HL-60/S4 (cell line): Measurements from ENCODE around the gene PCCB.
"Not testable (repeated sequence)": the region's sequence is repeated elsewhere in the genome, so short reads cannot be mapped to it uniquely, and the experiment has no call there.

Experiments
- in situ Hi-C: fragments of 300-500 bp; cut with MboI; formaldehyde crosslinking; loops from 2 replicates; pipeline ENCODE4 v1.14.3; 2022; ENCODE audit warnings: low sequenced_read_pairs

Gene PCCB

DNA sequence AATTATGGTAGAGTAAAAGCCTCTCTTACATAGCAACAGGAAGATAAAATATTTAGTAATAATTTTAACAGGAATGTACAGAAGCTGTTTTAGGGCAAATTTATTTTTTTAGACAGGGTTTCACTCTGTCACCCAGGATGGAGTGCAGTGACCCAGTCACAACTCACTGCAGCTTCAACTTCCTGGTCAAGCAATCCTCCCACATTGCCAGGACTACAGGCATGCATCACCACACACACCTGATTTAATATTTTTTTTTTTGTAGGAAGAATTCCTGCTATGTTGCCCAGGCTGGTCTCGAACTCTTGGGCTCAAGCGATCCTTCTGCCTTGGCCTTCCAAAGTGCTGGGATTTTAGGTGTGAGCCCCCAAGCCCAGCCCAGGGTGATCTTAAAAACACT, 61.1 kb downstream of the PCCB start:
- in situ Hi-C loops = no loop called here

DNA sequence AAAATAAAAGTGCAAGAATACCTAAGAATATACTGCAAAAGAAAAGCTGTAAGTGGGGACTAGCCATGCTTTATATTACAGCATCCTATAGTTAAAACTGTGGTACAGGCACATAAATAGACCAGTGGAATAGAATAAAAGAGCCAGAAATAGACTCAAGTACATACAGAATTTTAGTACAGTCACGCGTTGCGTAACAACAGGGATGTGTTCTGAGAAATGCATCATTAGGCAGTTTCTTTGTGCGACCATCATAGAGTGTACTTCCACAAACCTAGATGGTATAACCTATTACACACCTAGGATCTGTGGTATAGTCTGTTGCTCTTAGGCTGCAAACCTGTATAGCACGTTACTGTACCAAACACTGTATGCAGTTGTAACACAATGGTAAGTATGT, 61.8 kb downstream of the PCCB start:
- in situ Hi-C loops = no loop called here

DNA sequence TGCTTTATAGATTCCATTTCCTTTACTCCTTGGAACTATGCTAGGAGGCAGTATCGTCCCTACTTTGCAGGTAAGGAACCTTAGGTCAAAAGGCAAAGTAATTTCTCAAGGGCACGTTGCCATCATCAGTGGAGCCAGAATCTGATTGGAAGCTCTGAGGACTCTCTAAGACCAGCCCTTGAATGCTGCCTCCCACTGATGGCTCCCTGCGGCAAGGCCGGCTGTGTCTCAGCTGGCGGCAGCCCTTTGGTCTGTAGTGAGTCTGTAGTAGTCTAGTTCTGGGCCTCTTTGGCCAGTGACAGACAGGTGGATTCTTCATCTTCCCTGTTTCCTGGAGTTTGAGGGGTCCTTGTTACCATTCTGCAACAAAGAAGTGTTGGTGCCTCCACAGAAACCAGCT, 76.2 kb downstream of the PCCB start:
- in situ Hi-C loops = no loop called here

DNA sequence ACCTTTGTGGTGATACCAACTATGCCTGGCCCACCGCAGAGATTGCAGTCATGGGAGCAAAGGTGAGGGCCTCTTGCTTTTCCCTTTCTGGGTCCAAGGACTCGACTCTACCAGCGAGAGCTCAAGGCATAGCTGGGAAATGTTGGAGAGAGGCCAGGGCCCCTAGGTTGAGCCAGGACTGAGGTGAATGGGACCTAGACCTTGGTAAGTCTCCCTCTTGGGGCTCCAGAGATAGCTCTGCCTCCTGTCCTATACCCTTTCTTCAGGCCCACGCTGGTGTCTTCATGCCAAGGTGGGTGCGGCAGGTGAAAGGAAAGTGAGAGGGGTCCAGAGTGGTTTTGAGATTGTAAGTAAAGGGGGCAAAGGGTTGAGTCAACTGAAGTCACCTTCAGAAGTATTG, 77.5 kb downstream of the PCCB start:
- in situ Hi-C loops = no loop called here

DNA sequence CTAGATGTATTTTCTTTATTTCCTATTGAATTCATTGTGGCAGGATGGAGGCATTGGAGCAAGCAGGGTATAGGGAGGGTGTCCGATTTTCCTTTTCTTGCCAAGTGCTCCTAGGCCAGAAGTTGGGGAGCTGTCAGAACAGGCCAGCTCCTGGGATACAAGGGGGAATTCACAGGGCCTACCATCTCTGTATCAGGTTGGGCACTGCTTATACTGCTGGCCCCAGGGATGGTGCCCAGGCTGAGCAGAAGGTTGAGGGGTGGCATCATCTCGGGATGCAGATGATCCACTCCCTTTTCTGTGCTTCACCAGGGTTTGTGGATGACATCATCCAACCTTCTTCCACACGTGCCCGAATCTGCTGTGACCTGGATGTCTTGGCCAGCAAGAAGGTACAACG, 79.5 kb downstream of the PCCB start:
- in situ Hi-C loops = no loop called here

DNA sequence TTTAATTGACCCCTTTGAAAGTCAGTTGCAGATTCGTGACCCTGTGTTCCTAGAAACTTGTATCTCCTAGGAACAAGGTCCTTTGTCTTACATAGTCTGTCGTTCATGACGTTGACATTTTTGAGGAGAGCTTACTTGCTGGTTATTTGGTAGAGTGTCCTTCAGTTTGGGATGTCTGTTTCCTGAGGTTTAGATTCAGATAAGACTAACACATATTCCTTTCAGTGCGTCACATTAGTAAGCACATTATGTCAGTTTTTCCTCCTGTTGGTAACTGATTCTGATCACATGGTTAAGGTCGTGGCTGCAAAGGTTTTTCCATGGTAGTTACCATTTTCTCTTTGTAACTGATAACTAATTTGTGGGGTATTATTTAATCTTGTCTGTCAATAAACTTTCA, 80.8 kb downstream of the PCCB start:
- in situ Hi-C loops = no loop called here

DNA sequence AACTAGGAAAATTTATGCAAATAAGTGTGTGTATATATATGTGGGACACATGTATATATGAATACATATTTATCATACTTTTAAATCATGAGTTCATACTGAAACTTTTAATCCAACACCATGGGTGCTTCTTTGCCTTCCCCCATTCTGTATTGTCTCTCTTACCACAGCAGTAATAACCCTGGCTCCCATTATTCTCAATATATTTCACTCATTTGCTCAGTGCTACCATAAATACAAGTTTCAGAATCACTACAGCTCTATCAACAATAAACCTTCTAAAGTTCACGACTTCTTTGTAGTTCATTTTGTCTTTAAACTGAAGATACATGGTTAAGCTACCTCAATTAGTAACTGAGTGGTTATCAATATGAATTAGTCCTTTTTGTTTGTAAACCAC, 82.2 kb downstream of the PCCB start:
- in situ Hi-C loops = no loop called here

DNA sequence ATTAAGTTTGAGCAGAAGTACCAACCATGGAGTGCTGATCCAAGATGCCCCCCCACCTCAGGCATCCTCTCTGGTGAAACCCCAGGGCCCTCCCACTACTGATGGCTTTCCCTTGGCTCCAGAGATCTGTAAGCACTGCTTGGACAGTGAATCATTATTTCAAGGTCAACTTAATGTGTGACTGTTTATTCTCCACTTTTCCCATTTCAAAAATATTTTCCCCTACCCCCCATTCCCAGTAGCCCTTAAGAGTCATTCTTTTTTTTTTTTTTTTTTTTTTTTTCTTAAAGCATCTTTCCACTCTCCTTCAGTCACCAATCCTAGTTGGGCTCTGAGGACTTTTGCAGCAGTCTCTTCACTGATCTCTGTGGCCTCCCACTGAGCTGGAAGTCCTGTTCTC, 82.6 kb downstream of the PCCB start:
- in situ Hi-C loops = no loop called here

DNA sequence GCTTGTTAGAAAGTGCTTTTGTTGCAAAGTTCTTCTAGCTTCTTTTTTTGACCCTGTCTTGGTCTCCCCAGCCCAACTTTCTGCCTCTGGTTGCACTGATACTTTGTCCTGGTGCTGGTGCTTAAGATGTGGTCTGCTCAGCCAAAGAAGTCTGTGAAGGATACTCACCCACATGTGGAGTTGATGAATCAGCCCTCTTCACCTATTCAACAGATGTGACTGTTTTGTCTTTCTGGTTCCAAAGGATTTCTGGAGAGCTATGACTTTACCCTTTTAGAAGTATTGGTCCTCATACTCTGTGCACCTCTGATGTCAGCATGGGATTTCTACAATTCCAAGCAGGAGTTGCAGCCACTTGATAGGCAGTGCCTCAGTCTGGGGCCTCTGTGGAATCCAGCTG, 84.1 kb downstream of the PCCB start:
- in situ Hi-C loops = no loop called here

DNA sequence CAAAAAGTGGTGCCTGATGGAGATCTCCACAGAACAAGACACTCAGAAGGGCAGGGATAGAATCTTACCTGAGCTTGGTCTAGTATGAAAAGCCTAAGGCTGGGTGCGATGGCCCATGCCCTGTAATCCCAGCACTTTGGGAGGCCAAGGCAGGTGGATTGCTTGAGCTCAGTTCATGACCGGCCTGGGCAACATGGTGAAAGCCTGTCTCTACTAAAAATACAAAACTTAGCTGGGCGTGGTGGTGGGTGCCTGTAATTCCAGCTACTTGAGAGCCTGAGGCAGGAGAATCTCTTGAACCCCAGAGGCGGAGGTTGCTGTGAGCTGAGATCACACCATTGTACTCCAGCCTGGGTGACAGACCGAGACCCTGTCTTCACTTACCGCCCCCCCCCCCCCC, 84.6 kb downstream of the PCCB start:
- in situ Hi-C loops = not testable (repeated sequence)

DNA sequence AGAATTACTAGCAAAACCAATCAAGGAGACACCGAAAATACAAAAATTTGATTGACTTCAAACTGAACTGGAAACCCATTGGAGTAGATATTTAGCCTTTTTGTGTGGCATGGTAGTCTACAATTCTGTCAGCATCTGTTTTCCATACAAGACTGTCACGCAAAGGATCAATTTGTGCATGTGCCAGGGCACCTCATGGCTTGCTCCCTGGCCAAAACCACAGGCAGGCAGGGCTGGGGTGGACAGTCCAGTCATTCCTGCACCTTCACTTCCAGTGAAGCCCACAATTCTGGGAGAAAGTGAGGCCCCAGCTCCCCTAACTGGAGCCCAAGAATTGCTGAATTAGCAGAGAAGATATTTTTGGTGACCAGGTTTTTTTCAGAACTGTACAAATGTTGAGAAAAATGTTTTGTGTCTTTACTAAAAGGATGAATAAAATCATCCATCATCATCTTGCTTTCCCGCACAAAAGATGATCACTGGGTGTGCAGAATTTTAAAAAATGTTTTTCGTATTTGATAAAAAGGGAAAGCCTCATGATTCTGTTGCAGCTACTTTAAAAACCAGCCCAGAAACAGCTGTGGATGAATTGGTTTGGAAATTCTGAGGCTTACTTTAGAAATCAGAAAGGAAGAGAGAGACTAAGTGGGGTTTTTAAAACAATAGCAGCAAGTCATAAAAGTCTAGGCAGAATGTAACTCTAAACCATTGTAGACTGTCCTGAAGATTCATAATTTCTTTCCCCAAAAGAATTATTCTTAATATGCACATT, 86.4 kb downstream of the PCCB start:
- in situ Hi-C loops = no loop called here

DNA sequence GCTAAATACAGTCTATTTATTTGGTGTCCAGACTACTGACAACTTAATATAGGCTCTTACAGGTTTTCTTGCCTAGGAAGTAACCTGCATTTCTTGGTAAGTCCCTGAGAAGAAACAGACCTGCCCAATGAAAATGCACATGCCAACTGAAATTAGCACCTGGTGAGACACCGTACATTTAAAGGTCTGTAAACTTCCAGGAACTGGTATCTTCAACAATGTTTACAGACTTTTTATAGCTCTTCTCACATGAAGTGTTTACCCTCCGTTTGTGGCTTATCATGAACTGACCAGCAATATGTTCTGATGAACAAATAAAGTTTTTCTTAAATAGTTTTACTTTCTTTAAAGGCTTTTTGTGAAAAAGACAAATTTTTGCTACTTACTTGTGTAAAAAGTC, 93.3 kb downstream of the PCCB start:
- in situ Hi-C loops = no loop called here

DNA sequence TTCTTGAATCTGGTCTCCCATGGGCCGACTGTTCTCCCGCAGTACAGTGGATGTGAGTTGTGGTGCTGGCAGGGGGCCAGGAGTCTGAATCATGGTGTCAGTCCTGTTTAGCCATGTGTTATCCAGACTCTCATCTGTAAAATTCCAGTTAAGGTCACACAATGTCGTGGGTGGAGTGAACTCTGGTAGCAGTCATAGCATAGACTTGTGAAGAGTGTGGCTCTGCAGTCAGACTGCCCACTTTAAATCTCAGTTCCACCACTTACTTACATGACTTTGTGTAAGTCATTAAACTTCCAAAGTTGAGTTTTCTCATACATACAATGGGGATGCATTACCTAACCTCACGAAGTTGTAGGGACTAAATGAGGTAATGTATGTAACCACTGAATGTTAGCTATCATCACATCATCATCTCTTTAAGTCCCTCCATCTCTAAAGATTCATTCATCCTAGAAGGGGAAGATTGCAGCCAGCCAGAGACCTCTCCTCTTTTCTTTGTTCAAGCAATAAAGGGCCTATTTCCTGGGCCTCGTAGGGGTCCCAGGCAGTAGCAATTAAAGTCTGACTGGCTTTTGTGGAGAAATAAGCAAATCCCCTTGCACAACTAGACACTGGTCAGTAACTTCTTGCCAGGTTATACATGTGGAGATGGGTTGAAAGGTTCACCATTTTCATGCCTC, 93.9 kb downstream of the PCCB start:
- in situ Hi-C loops = no loop called here

DNA sequence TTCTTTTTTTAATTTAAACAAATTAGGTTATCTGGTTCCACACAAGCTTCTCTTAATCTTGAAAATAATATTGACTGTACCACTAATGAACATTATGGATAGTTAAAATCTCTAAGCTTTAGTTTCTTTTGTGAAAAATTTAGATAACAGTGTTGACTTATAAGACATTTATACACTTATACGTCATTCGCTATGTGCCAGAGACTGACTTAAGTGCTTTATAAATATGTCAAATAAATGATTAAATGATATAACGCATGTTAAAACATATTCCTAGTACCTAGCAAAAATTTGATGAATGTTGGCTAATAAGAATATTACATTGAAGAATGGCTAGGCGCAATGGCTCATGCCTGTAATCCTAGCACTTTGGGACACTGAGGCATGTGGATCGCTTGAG, 96.3 kb downstream of the PCCB start:
- in situ Hi-C loops = no loop called here

DNA sequence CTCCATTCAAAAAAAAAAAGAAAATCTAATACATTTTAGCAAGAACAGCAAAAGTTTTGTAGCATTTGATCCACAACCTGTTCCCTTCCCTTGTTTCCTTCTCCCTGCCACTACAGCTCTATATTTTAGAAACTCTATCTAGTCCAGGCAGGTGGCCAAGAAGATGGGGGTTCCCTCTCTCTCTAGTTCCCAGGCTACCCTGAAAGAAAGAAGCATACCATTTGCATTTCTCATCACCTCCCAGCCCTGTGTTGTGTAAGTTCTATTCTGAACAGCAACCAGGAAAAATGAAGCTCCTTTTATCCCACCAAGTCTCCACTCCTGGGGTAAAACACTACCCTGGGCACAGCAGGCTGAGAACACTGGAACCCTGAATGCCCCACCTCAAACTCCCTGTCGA, 100.0 kb downstream of the PCCB start:
- in situ Hi-C loops = no loop called here

DNA sequence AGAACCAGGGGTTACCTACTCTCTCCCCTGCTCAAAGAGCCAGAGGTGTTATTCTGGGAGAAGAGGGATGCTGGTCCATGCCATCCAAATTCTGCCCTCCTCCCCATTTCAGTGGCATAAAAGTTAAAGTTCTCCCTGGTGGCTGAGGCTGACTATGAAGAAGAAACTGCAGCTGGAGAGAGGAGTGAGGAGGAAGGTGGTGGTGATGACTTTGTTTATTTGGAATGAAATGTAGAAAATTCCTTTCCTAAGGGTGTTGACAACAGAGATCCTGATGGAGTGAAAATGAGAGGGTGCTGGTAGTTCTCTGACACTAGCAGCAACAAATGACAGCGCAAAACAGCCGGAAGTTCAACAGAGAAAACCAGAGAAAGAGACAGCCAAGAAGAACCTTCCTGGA, 100.4 kb downstream of the PCCB start:
- in situ Hi-C loops = no loop called here

DNA sequence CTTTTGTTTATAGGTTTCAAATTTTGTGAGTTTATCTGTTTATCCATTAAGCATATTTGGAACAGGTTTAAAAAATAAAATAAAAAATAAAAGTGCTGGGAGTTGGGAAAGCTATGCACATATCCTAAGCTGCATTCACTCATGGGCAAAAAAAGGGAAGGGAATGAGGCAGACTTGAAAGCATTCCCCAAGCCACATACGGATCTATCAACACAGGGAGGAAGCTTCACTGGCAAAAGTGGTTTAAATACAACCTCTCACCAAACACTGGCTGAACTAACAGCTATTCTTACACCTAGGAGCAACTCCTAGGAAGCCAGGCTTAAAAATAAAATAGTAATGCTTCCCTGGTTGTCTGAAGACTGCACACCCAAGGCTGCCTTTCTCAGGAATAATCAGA, 101.2 kb downstream of the PCCB start:
- in situ Hi-C loops = no loop called here

DNA sequence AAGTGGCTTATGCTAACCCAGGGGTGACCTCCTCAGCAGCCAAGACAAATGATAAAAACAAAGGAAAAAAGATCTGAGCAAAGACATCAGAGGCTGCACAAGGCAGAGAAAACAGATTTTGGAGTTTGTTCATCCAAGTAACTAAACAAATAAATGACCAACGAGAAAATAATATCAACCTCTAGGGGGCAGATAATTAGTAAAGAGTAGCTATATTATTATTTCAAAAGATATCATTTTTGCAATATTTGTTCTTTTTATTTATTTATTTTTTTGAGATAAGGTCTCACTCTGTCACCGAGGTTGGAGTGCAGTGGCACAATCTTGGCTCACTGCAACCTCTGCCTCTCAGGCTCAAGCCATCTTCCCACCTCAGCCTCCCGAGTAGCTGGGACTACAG, 101.8 kb downstream of the PCCB start:
- in situ Hi-C loops = no loop called here

DNA sequence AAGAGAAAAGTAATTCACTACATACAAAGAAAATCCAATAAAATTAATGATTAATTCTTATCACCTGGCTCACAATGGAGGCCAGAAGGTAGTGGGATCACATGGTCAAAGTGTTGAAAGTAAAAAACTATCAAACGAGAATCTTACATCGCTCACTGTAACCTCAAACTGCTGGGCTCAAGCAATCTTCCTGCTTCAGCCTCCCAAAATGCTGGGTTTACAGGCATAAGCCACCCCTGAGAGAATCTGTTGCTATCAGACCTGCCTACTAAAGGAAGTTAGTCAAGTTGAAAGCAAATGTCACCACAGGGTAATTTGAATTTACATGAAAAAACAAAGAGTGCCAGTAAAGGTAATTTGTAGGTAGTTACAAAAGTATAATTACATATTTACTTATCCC, 103.3 kb downstream of the PCCB start:
- in situ Hi-C loops = no loop called here

DNA sequence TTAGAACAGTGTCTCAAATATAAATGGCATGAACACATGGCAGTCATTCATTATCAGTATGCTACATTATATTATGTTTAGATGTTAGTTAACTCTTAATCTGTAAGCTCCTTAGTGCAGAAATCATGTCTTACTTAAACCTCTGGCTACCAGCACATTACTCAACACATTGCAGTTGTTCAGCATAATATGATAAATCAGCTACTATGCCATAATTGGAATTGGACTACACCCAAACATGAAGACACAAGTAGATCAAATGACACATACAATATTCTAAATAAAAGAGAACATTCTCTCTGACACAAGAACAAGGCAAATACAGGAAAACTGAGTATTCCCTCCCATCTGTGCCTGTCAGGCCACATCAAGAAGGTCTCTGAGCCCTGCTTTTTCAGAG, 116.1 kb downstream of the PCCB start:
- in situ Hi-C loops = no loop called here

DNA sequence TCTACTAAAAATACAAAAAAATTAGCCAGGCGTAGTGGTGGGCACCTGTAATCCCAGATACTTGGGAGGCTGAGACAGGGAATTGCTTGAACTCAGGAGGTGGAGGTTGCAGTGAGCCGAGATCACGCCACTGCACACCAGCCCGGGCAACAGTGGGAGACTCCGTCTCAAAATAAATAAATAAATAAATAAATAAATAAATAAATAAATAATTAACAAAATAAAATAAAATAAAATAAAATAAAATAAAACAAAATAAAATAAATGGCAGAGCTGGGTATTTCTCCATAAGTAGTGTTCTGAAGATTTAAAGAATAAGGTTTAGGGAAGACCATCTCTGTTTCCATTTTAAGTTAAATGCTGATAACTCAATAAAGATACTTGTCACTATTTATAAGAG, 125.7 kb downstream of the PCCB start:
- in situ Hi-C loops = loop anchor here (25.0 kb wide), 1 partner anchor 637 kb away; no protein-coding TSS in a partner anchor

DNA sequence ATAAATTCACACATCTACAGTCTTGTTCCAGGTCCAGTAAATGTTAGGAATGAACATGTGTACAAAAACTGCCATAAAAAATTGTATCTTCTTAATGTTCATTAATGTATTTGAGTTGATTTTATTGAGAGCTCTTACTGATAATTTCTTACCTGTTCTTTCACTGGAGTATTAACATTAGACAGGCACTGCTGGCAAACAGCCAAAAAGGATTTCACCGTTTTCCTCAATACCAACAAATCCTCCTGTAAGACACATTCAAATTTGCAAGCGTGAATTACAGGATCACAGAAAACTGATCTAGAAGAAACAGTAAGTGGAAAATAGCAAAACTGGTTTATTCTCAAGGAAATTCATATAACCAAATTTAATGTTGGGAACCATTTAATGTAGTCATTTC, 127.4 kb downstream of the PCCB start:
- in situ Hi-C loops = loop anchor here (25.0 kb wide), 1 partner anchor 635 kb away; no protein-coding TSS in a partner anchor

DNA sequence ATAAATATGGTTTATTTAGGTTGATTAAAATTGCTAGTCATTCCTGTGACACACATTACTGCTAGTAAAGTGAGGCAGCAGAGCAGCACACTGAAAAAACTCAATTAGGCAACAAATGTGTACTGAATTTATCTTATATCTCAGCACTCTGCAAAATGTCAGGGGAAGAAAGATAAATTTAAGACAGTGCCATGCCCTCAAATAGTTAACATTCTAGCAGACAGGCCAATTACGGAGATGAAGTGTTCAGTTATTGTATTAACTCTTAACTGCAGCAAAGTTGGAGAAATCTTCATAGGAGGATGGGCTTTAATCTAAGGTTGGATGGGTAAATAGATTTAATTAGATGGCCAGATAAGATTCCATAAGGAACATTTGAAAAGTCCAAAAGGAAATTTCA, 127.9 kb downstream of the PCCB start:
- in situ Hi-C loops = loop anchor here (25.0 kb wide), 1 partner anchor 634 kb away; no protein-coding TSS in a partner anchor
